HFFc6 (cell line): Measurements from ENCODE around the gene HMX2. TPM values are rescaled to one million over a fixed set of nuclear protein-coding genes. Genes with fewer than 3 reads are reported as not detected.

Source experiments
- DNase-seq: peaks from one replicate; pipeline ENCODE4 v3.0.0-alpha.2; 2018
- H3K27ac Mint-ChIP-seq: 2 replicates; pipeline ENCODE4 v1.8.0; 2020; ENCODE audit warnings: mild to moderate bottlenecking, mixed read lengths
- H3K27me3 Mint-ChIP-seq: 2 replicates; pipeline ENCODE4 v1.8.0; 2021; ENCODE audit warnings: mild to moderate bottlenecking, moderate library complexity, mixed read lengths; ENCODE audit not compliant: insufficient read depth
- H3K36me3 Mint-ChIP-seq: 2 replicates; pipeline ENCODE4 v1.8.0; 2021; ENCODE audit warnings: low read depth, mixed read lengths
- H3K4me1 Mint-ChIP-seq: 2 replicates; pipeline ENCODE4 v1.8.0; 2020; ENCODE audit warnings: low read depth, mixed read lengths
- H3K4me3 Mint-ChIP-seq: 2 replicates; pipeline ENCODE4 v1.8.0; 2020; ENCODE audit warnings: mild to moderate bottlenecking, moderate library complexity, mixed read lengths
- H3K9me3 Mint-ChIP-seq: 2 replicates; pipeline ENCODE4 v1.8.0; 2020; ENCODE audit warnings: mild to moderate bottlenecking, mixed read lengths
- total RNA-seq, 6 experiments: library from RNA; stranded (reverse); fragmentation: NEBNext Ultra II Directional; extraction: Animal tissue kit (Norgen Biotek cat#: 25700); gene quantifications; 2 replicates in 1 of 6; 3 replicates in 5 of 6; pipeline ENCODE4 v1.2.3, GENCODE V29; 2021
- TF ChIP-seq, protein P1 (sequence below): fragments of 200-600 bp; sonication (generic); IDR thresholded peaks from 2 replicates; pipeline ENCODE4 v1.5.0; 2021; ENCODE audit warnings: antibody characterized with exemption, mild to moderate bottlenecking

HMX2 gene
- total RNA-seq, 6 experiments from 2014 or later: not detected

DNA sequence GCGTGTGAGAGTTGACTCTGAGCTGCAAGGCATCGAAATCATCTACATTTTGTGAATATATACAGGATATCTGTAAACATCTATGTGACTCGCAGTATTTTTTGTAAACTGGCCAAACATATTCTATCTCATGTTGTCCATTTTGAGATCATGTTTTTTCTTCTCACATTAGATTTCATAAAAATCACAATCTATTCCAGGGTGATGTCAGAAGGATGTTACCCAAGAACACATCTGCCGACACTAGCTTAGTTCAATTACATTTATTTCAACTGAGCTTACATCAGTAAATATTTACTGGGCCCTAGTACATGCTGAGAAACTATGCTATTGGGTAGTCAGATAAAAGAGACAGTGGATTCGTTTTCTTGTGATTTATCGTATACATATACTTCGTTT lies 3.8 kb downstream of the HMX2 start:
- Mint-ChIP-seq H3K9me3 (no peaks in the 10 kb centered on the region), H3K27me3 (peaks cover 39% of the 10 kb centered on the region), H3K27ac (no peak overlapping the region), H3K4me1 (peaks cover 30% of the 10 kb centered on the region), H3K36me3 (peaks cover 15% of the 10 kb centered on the region), H3K4me3 (no peak overlapping the region)
- TF ChIP-seq, protein P1, sequence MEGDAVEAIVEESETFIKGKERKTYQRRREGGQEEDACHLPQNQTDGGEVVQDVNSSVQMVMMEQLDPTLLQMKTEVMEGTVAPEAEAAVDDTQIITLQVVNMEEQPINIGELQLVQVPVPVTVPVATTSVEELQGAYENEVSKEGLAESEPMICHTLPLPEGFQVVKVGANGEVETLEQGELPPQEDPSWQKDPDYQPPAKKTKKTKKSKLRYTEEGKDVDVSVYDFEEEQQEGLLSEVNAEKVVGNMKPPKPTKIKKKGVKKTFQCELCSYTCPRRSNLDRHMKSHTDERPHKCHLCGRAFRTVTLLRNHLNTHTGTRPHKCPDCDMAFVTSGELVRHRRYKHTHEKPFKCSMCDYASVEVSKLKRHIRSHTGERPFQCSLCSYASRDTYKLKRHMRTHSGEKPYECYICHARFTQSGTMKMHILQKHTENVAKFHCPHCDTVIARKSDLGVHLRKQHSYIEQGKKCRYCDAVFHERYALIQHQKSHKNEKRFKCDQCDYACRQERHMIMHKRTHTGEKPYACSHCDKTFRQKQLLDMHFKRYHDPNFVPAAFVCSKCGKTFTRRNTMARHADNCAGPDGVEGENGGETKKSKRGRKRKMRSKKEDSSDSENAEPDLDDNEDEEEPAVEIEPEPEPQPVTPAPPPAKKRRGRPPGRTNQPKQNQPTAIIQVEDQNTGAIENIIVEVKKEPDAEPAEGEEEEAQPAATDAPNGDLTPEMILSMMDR: no peak
- no peak for DNase-seq

DNA sequence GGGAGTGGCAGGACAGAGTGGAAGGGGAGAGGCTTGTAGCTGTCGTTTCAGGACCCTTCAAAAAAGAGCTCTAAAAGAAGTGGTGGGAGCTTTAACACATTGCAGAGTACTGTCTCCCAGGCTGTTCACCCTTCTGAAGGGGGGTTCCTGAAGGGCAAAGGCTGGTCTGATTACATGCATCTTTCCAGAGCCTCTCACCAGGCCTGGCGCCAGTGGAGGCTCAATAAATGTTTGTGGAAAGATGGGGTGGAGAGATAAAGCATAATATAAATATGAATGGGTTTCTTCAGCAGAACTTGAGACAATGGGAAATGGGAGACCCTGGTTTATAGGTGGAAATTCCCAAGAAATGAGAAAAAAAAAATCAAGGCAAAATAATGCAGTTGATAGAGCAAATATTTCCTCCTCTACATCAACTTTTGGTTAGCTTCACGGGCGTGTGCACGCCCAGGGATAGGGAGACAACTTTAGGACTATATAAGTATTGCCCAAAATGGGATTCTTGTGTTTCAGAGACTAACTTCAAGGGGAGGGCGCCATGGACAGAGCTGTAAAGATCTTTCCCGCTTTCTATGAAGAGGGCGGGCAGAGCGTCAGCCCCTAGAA lies 5.7 kb downstream of the HMX2 start:
- Mint-ChIP-seq H3K4me3 (peak overlapping the region; percentile 81; the same call in 1 of the 2 replicates), H3K27ac (peak overlapping the region; percentile 98; the same call in 1 of the 2 replicates), H3K4me1 (peaks cover 49% of the 10 kb centered on the region), H3K36me3 (peaks cover 33% of the 10 kb centered on the region), H3K9me3 (no peaks in the 10 kb centered on the region), H3K27me3 (peaks cover 31% of the 10 kb centered on the region)
- no peak for DNase-seq
- TF ChIP-seq, protein P1: no peak

DNA sequence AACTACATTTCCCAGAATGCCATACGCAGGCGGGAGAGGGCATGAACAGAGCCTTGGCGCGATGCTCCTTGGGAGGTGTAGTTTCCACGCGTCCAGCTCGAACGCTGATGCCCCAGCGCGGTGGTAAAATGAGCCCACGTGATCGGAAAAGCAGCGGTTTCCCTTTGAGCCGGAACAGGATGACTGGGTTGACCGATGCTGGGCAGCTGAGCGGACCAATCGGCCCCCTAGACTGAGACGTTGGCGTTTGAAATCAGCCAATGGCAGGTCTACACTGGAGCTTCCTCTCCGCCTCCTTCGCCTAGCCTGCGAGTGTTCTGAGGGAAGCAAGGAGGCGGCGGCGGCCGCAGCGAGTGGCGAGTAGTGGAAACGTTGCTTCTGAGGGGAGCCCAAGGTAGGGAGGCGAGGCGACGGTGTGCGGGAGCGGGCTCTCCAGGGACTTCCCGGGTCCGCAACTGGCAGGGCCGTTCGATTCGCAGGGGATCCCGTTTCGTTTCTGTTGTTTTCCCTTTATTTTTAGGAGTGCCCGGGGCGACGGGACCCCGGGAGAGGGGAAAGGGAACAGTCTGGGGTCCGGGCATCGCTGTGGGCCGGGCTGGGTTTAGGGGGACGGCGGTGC lies 6.3 kb downstream of the HMX2 start, which contains the start of gene BUB3:
Gene BUB3, plus strand, starts transcription at position 311 of the 619 bp plus-strand sequence. CDS start 516 bp downstream, outside the sequence.
- H3K4me1 Mint-ChIP-seq: peaks cover 49% of the 10 kb centered on the region
- peak; percentile 99 for DNase-seq
- TF ChIP-seq, protein P1: no peak
- H3K27me3 Mint-ChIP-seq: peaks cover 25% of the 10 kb centered on the region
- peaks cover 39% of the 10 kb centered on the region for H3K36me3 Mint-ChIP-seq
- H3K27ac Mint-ChIP-seq: peak within 1 kb of the TSS; percentile 98
- peak within 1 kb of the TSS; percentile 81 for H3K4me3 Mint-ChIP-seq
- no peaks in the 10 kb centered on the region for H3K9me3 Mint-ChIP-seq

DNA sequence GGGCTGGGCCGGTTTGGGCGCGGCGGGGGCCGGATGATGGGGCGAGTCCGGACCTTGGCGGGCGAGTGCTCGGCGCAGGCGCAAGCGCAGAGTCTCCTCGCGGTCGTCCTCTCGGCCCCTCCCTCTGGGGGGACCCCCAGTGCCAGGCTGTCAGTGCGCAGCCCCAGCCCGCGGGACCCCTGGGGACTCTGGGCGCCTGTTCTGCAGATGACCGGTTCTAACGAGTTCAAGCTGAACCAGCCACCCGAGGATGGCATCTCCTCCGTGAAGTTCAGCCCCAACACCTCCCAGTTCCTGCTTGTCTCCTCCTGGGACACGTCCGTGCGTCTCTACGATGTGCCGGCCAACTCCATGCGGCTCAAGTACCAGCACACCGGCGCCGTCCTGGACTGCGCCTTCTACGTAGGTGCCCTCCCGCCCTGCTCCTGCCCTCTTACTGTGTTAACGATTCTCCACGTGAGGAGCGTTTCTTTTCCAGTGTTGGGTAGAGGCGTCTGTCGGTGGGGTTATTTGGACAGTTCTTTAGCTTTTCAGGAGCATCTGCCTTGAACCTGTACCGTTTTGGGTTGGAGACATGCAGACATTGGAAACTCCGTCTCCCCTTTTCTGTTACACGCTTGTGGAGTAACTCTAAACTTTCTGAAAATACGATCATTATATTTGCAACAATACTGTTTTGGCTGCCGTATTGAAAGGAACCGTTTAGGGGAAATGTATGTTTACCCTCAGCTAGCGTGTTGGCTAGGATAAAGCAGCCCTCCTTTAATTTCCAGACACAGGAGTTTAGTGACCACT lies 7.0 kb downstream of the HMX2 start:
- Mint-ChIP-seq H3K27ac (peak overlapping the region; percentile 98), H3K27me3 (peaks cover 23% of the 10 kb centered on the region), H3K4me3 (peak overlapping the region; percentile 81), H3K4me1 (peaks cover 55% of the 10 kb centered on the region), H3K9me3 (no peaks in the 10 kb centered on the region), H3K36me3 (peaks cover 40% of the 10 kb centered on the region)
- peak; percentile 44 for DNase-seq
- TF ChIP-seq, protein P1: no peak

DNA sequence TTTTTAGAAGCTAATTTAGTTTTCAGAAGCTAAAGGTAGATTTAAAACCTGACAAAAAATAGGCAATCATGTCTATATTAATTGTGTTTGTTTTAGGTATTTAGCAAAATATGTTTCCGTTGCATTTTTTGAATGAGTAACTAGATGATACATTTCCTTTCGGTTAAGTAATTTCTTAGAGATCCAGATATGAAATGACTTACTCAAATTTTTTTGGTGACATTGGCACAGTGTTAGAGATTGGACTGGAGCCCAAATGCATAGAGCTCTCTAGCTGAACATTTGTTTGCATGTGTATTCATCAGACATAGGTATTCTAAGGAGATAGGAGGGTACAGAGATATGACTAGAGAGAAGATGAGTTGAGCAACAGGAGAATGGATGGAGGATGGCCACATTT lies 8.1 kb downstream of the HMX2 start:
- Mint-ChIP-seq H3K27me3 (peaks cover 13% of the 10 kb centered on the region), H3K4me1 (peaks cover 65% of the 10 kb centered on the region), H3K9me3 (no peaks in the 10 kb centered on the region), H3K36me3 (peaks cover 50% of the 10 kb centered on the region), H3K27ac (peak overlapping the region; percentile 59), H3K4me3 (peak overlapping the region; percentile 81)
- peak; percentile 39 for DNase-seq
- TF ChIP-seq, protein P1: no peak
